HG03095 (cell line): ENCODE results near the gene THRB.

Experiments
- ATAC-seq: cut with Tn5 transposase; IDR thresholded peaks from one replicate; pipeline ENCODE4 v1.9.1; 2021; ENCODE audit warnings: moderate library complexity; ENCODE audit not compliant: unreplicated experiment

The THRB gene

DNA sequence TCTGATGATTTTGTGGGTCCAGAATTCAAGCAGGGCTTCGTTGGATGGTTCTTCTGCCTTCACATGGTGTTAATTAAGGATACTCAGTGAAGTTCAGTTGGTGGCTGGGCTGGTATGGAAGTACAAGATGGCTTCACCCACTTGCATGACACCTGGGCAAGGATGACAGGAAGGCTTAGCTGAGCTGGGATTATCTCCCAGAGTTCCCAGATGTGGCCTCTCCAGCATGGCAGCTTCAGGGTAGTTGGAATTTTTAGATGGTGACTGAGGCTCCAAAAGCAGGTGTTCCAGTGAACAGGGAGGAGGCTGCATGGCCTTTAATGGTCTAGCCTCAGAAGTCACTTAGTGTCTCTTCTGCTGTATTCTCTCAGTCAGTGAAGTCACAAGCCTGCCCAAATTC lies 135.5 kb downstream of the THRB start:
- ATAC-seq: no peak

DNA sequence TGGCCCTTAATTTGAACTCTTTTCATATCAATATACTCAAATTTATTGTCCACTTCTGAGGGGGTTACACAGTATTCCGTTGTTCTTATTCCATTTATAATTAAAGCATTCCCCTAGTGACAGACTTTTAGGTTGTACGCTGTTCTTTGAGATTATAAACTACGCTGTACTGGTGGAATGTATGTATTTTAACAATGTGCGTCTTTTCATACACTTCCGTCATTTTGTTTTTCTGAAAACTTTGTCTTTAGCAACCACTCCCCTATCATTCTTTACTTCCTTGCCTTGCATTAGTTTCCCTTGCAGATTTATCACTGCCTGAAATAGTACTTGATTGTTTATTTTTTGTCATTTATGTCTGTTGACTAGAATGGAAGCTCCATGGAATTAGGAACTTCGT lies 137.0 kb downstream of the THRB start:
- ATAC-seq: no peak

- no peak for ATAC-seq
Measured at GRCh38 chr3:24355806-24356205, 138.8 kb downstream of the THRB start.

- ATAC-seq: no peak
Measured at GRCh38 chr3:24354230-24354629, 140.4 kb downstream of the THRB start.

- ATAC-seq: no peak
Measured at GRCh38 chr3:24352893-24353553, 141.6 kb downstream of the THRB start.

- ATAC-seq: no peak
Measured at GRCh38 chr3:24351779-24352469, 142.7 kb downstream of the THRB start.

DNA sequence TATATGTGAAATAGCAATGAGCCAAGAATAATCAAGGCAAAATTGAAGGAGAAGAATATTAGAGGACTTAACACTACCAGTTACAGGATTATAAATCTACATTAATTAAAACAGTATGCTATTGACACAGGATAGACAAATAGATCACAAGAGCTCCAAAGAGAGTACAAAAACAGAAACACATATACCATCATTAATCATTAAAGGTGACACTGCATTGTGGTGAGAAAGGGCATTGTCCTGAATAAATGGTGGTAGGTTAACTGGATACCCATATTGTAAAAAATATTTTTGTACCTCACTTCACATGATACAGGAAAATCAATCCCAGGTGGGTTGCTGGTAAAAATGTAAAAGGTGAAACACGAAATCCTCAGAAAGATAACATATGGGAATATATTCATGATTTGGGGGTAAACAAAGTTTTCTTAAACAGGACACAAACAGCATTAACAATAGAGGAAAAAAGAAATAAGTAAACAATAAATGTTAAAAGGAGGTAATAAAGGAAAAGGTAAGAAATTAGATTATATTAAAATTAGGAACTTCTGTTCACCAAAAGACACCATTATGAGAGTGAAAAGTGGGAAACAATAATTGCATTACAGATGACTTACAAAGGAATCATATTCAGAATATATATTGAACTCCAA lies 145.2 kb downstream of the THRB start:
- ATAC-seq: no peak

- ATAC-seq: no peak
Measured at GRCh38 chr3:24348348-24348747, 146.3 kb downstream of the THRB start.

- ATAC-seq: no peak
Measured at GRCh38 chr3:24344784-24345439, 149.7 kb downstream of the THRB start.

DNA sequence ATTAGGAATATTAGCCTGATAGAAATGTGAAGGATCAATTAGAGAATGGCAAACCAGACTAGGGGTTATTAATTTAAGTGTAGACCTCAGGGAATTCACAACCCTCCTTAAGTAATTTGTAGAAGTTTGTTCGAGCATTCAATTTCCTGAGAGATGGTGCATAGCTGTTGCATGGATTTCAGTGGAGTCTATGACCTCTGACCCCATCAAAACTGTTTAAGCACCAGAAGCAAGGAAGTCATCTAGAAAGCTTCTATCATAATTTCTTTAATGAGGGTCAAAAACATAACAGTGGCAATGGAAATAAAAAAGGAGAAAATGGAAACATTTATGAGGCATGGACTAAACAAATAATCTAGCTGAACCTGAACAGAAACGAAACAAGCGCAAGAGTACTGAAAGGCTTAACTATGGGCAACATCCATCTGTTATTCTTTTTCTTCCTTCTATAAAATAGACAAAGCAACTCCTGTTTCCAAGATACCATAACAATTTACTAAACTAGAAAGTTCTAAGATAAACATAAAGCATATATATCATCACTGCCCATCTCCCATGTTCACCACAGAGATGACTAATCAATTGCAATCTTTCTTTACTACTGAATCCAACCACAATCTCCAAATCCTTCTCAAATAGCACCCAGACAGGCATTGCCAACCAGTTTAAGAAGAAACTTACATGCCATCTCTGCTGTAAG lies 151.4 kb downstream of the THRB start:
- no peak for ATAC-seq

DNA sequence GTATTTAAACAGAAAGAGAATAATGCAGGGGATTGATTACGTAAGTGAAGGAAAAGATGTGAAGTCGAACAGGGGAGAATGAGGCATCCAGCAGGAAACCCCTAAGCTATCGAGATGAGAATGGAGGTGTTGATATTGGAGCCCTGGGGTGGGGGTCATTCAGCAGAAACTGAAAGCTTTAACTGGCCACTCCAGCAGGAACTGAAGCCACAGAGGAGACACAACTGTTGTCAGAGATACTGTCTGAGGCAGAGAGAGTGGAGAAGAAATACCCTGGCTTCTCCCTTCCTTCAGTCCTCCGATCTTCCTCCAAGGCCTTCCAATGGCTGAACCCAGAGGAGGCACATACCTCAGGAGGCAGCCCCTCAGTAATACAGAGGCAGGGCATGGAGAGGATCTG lies 152.4 kb downstream of the THRB start:
- ATAC-seq: no peak

DNA sequence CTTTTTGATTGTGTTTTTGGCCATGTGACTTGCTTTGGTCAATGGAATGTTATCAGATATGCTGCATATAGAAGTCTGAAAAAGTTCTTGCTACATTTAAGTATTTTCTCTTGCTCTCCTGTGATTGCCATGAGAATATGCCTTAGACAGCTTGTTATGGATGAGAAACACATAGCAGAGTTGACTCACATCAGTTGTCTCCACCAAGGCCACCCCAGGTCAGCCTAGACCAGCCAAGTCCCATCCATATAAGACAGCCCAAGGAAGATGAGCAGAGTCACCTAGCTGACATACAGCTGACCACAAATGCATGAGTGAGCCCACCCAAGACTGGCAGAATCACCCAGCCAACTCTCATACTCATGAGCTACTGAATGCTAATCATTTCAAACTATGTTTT lies 153.0 kb downstream of the THRB start:
- no peak for ATAC-seq

- ATAC-seq: no peak
Measured at GRCh38 chr3:24340966-24341365, 153.7 kb downstream of the THRB start.

DNA sequence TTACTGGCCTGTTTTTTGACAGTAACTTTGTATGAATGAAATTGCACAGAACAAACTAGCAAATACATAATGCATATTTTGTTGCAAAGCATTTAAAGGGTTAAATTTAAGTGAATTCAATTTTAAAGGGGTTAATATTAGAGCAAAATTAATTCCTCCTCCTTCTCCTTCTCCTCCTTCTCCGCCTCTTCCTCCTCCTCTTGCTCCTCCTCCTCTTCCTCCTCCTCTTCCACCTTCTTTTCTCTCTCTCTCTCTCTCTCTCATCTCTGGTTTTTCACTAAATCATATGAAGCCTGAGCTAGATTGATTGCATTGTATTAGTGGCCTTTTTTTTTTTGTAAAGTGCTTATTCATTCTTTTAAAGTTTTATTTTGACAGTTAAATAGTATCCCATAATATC lies 154.5 kb downstream of the THRB start:
- no peak for ATAC-seq

GRCh38 chr3:24339266-24339825 lies 155.3 kb downstream of the THRB start:
- no peak for ATAC-seq

DNA sequence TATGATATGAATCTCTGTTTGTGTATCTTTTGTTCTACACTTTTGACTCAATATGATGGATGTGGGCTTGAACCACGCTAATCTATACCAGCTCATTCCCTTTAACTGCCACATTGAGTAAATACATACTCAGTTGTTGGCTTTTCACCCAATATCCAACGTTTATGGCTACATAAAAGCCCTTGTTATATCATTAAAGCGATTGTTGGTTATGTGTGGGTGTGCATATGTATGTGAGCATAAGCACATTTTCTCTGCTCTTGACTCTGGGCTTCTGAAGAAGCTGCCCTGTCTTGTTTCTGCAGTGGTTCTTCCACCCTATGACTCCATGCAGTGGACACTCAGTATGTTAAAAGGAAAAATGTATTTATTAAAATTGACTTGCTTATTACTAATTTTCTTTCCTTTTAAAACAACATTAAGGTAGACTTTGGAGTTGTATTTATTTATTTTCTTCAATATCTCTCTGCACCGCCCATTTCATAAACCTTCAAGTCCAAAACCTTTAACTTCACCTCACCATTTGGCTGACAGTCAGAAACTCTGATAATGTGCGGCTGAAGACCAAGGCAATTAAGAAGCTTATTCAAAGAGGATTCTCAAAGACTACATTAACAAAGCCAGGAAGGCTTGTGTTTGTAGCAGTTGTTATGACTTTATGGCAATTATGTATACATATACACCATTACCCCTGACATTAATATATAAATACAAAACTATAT lies 156.1 kb downstream of the THRB start:
- ATAC-seq: no peak

- no peak for ATAC-seq
Measured at GRCh38 chr3:24336101-24336500, 158.5 kb downstream of the THRB start.

DNA sequence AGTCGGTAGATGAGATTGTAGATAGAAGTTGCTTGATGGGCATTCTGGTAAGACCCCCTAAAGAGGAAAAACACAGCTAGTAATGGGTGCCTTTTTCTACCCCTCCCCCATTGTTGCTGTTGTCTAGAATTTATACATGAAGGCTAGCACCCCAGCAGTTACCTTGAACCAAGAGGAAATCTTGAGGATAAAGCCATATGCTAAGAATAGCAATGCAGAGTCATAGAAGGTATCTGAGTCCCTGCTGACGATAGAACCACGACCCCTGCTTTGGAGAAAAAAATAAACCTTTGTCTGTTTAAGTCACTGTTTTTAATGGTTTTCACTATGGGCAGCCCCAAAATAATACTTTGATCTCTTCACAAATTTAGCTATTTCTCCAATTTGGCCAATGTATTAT lies 162.6 kb downstream of the THRB start:
- no peak for ATAC-seq

GRCh38 chr3:24323272-24323671 lies 171.4 kb downstream of the THRB start:
- ATAC-seq: no peak

DNA sequence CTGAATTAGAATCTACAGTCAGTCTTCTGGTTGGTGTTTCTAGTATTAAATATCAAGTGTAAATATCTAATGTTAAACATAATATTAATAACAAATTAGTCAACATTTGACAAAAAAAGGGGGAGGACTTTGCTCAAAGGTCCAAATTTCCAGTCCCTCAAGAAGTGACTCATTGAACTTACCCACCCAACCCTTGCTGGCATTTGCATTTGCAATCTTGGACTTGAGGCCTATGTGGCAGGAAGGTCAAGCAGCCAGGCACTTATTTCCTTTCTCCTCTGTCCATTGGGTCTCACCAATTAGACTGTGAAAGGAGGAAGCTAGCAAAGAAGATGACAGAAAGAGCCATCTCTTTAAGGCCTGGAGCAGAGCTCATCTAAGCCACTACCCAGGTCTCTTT lies 174.0 kb downstream of the THRB start:
- ATAC-seq: no peak
